NCI-H526 (cell line): ENCODE results near the gene R3HDM2.

Source experiments
- DNase-seq, 2 experiments: peaks; one replicate each; lab custom pipeline; 2025; lab: John Stamatoyannopoulos, UW

R3HDM2 gene

DNA sequence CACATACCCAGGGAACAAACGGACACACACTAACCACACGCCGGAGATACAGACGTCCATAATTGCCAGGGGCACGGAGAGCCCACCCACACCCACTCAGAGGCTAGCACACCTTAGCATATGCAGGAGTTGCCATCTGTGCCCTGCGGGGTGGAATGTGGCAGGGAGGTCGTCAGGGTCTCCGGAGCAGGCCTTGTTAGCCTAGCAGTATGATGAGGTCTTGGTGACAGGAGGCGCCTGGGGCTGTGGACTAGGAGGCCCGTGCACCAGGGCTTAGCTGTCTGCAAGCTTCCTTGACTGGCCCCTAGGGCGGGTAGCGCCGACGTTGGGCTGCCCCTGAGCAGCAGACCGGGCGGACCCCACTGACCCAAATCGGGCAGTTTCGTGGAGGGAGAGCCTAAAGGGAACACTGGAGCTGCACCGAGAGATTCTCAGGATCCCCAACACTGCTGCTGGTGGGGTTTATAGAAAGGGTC lies 189.9 kb downstream of the R3HDM2 start:
- peak; percentile 55 to 80 for DNase-seq

DNA sequence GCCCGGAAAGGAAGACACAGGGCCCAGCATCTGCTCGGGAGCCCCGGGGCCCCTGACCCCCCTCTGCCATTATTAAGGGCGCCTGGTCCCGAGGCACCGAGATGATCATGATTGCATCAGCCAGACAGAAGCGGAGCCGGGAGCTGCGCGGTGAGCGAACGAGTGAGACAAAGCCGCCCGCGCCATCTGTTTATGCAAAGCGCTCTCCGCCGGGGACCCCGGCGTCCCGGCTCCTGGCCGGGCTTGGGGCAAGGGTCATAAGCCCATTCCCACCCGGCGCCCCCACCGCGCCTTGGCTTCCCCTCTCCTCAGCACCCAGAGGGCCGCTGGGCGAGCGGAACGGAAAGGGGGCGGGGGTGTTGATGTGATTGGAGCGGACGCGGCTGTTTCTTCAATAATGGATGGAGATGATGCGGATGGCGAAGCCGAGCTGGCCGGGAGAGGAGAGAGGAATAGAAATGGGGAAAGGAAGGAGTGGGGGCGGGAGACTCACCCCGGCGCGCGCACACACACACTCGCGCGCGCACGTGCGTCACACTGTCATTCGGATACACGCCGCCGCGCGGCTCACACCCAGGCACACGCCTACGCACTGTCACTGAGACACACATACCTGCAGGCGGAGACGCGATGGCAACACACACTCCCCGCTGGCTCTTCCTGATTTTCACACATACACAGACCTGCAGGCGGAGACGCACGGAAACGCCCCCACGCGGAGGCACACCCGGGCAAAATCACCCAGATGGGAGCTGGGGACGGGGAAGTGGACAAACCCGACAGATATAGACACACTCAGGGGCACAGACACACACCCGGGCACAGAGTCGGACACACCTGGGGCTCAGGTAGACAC lies 190.5 kb downstream of the R3HDM2 start:
- DNase-seq = peak; percentile 89 to 91

DNA sequence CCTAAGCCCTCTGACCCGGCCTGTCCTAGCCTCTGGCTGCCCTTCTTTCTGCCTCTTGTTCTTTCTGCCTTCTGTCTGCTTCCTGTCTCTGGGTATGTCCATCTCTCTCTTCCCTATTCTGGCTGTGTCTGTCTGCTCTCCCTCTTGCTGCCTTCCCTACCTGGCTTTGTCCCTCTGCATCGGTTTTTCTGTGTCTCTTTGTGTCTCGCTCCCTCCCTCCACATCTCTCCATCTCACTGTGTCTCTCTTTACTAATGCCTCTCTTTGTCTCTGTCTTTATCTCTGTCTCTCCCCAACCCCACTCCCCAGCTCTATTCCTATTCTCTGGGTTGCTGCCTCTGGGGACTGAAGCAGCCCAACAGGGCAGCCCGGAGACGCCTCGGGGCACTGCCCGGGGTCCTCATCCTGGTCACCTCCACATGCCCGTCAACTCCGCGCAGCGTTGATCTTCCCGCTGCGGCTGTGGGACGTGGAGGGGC lies 191.2 kb downstream of the R3HDM2 start:
- DNase-seq = peak; percentile 74 to 75

DNA sequence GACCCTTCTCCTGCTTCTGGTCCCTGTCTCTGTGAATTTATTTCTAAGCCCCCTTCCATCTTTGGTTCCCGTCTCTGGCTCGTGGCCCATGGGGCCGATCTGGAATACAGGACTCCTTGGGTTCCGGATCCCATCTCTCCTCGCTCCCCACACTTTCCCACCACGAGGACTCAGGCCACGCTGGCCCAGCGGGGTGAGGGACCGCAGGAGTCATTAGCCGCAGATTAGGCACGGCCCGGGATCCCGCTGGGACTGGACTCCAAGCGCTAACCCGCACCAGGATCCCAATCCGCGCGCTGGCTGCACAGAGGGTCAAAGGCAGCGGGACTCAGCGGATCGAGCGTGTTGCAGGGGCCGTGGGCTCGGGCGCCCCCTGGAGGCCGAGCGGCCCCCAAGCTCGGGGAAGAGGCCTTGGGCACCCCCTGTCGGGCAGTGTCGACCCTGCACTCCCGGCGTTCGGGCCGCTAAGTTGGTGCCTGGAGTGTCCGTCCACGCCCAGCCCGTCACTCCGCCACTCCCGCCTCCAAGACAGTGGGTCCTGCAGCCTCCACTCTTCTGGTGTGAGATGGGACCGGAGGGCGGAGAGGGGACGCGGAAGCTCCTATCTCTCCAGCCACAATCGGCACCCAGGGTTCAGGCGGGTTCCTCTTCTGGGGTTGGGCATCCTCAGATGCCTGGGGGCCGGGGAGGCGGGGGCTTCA lies 191.8 kb downstream of the R3HDM2 start:
- peak; percentile 83 to 94 for DNase-seq

- DNase-seq = peak; percentile 64 to 88
Measured at GRCh38 chr12:57237932-57238853, 192.7 kb downstream of the R3HDM2 start.

- DNase-seq = peak; percentile 92
Measured at GRCh38 chr12:57237596-57237931, 193.3 kb downstream of the R3HDM2 start.

DNA sequence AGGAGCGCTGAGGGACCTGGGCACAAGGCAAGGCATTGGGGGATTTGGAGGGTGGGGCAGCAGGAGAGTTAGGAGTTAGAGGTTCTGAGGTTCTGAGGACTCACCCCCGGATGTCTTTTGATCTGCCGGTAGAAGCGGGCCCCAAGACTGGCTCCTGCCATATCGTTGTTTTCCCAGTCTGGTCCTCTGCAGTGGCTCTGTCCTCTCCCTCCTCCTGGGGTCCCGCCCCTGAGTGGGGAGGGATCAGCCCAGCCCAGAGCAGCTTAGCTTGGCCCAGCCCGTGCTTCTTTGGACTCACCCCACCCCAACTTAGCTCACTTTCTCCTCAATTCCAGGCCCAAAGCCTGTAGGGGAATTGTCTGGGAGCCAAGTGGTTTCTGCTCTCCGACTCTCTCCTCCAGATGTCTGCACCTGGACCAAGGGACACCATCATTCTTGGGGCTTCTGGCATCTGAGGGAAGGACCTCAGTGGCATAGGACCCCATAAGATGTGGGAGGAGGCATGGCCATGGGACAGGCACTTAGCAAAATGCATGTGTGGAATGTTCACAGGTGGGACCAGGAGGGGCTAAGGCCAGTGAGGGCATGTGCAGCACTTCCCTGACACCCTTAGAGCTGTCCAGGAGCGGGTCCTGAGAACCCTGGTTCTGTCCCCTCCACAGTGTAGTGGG lies 193.8 kb downstream of the R3HDM2 start:
- peak; percentile 43 to 71 for DNase-seq

DNA sequence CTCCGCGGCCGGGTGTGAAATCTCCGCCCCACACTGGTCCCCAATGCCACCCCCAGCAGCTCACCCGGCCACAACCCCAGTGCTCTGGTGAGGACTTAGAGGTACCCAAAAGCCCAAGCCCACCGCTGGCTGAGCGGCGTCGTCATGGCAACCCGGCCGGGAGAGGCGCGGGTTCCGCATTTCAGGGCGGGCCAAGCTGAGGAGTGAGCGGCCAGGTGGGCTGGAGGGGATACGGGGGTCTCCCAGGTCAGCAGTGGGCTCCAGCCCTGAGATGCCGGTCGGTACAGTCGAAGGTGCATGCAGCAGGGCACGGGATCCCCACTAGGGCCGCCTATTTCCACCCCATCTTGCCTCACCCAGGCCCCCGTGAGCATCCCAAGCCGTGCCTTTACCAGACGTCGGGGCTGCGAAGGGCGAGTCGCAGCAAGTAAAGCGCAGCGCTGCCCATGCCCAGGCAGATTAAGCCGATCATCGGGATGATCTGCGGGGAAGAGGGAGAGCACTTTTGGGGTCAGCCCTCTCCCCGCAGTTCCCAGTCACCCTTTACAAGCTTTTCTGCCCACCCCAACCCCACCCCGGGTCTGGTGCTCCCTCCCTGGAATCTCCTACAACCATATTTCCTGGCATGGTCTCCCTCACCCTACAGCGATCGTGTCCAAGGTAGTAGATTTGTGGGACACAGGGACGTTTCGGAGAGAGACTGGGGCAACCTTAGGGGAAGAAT lies 194.5 kb downstream of the R3HDM2 start:
- DNase-seq = peak in 1 of 2 experiments; percentile 73

GRCh38 chr12:57235728-57236131 lies 195.1 kb downstream of the R3HDM2 start:
- no peak for DNase-seq

- peak; percentile 73 to 87 for DNase-seq
Measured at GRCh38 chr12:57235017-57235727, 195.7 kb downstream of the R3HDM2 start.

DNA sequence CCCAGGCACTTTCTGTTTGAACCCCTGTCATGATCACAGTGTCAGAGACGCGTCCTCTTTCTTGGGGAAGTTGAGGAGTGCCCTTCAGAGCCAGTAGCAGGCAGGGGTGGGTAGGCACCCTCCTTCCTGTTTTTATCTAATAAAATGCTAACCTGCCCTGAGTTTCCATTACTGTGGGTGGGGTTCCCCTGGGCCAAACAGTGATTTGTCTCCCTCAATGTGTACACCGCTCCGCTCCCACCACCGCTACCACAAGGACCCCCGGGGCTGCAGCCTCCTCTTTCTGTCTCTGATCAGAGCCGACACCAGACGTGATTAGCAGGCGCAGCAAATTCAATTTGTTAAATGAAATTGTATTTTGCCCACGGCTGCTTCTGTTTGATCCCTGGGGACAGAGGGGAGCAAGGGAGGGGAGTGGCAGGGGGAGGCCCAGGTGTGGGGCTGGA lies 196.2 kb downstream of the R3HDM2 start:
- no peak for DNase-seq

- no peak for DNase-seq
Measured at GRCh38 chr12:57234233-57234570, 196.6 kb downstream of the R3HDM2 start.

- no peak for DNase-seq
Measured at GRCh38 chr12:57233357-57234232, 197.2 kb downstream of the R3HDM2 start.

DNA sequence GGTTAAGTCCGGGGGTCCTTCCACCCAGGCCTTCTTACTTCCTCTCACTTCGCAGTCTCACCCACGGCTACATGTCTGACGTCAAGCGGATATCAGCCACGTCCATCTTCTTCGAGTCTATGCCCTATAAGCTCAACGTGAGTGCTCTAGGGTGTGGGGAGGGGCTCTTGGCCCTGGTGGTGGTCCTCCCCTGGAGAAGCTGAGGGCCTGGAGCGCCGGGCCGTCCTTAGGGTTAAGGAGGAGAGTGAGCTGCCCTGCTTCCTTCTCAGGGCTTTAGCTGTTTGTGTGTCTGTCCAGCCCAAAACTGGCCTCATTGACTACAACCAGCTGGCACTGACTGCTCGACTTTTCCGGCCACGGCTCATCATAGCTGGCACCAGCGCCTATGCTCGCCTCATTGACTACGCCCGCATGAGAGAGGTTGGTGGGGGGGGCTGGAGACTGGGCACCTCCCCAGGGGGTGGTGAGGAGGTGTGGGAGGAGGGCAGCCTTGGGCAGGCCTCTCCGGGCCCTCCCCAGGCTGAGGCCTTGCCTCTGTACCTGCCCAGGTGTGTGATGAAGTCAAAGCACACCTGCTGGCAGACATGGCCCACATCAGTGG lies 198.6 kb downstream of the R3HDM2 start:
- no peak for DNase-seq

- DNase-seq = no peak
Measured at GRCh38 chr12:57231276-57232021, 199.4 kb downstream of the R3HDM2 start.

DNA sequence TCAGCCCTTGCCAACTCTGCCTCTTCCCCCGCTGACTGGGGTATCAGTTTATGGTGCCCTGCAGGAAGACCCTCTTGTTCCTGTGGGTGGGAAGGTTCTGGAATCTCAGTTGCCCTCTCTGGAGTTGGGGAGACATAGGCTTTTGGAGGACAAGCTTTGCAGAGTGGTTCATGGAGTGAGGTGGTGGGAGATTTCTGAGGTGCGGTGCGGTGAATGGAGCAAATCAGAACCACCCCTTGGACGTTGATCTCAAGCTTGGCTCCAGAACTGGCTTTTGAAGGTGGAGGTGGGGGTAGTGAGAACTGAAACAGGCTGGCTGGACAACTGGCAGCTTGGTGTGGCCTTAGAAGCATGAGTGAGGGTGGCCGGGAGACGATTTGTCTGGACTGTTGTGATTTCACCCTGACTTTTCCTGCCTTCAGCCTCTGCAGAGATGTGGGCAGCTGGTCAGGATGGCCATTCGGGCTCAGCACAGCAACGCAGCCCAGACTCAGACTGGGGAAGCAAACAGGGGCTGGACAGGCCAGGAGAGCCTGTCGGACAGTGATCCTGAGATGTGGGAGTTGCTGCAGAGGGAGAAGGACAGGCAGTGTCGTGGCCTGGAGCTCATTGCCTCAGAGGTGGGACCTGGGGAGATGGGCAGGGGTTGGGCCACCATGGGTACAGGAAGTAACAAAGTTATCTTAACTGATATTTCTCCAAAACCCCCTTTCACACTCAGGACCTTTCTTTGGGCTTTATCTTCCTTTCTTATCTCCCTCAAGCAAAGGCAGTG lies 200.3 kb downstream of the R3HDM2 start:
- no peak for DNase-seq
